IPS-18a (cell line): ENCODE measurements around the gene CXXC5.

Experiments used
- H3K27ac ChIP-seq: one replicate; pipeline ENCODE4 v1.5.1; 2013; ENCODE audit warnings: low read length
- H3K27me3 ChIP-seq: one replicate; pipeline ENCODE4 v1.6.1; 2013; ENCODE audit warnings: mild to moderate bottlenecking, low read length; ENCODE audit not compliant: control insufficient read depth, insufficient read depth
- H3K36me3 ChIP-seq: one replicate; pipeline ENCODE4 v1.6.1; 2013; ENCODE audit warnings: low read depth, low read length; ENCODE audit not compliant: control insufficient read depth
- H3K4me1 ChIP-seq: one replicate; pipeline ENCODE4 v1.6.1; 2013; ENCODE audit warnings: low read depth, low read length; ENCODE audit not compliant: control insufficient read depth
- H3K4me3 ChIP-seq: one replicate; pipeline ENCODE4 v1.5.1; 2013; ENCODE audit warnings: low read length
- H3K9ac ChIP-seq: one replicate; pipeline ENCODE4 v1.6.1; 2013; ENCODE audit warnings: mild to moderate bottlenecking, low read length, moderate library complexity
- H3K9me3 ChIP-seq: one replicate; pipeline ENCODE4 v1.6.1; 2013; ENCODE audit warnings: low read depth, low read length; ENCODE audit not compliant: control insufficient read depth

The CXXC5 gene

GRCh38 chr5:139647506-139648204, 494 bp upstream of the CXXC5 start:
- Histone ChIP-seq H3K4me3 (peak overlapping the region; percentile 60), H3K9me3 (no peaks in the 10 kb centered on the region), H3K9ac (no peak overlapping the region), H3K36me3 (no peaks in the 10 kb centered on the region), H3K4me1 (peaks cover 40% of the 10 kb centered on the region), H3K27ac (no peak overlapping the region), H3K27me3 (peaks cover 44% of the 10 kb centered on the region)

GRCh38 chr5:139649082-139649991, 1.2 kb downstream of the CXXC5 start:
- Histone ChIP-seq H3K27ac (no peak overlapping the region), H3K4me1 (peaks cover 47% of the 10 kb centered on the region), H3K4me3 (peak overlapping the region; percentile 79), H3K27me3 (peaks cover 35% of the 10 kb centered on the region), H3K9ac (peak overlapping the region; percentile 63), H3K36me3 (no peaks in the 10 kb centered on the region), H3K9me3 (no peaks in the 10 kb centered on the region)

- H3K36me3 ChIP-seq = no peaks in the 10 kb centered on the region
- peaks cover 56% of the 10 kb centered on the region for H3K4me1 ChIP-seq
- H3K9ac ChIP-seq = peak overlapping the region; percentile 63
- H3K9me3 ChIP-seq = no peaks in the 10 kb centered on the region
- peaks cover 27% of the 10 kb centered on the region for H3K27me3 ChIP-seq
- H3K27ac ChIP-seq = no peak overlapping the region
- peak overlapping the region; percentile 79 for H3K4me3 ChIP-seq
Observed at GRCh38 chr5:139650031-139650688, 2.0 kb downstream of the CXXC5 start.

- H3K27ac ChIP-seq = no peak overlapping the region
- peaks cover 22% of the 10 kb centered on the region for H3K27me3 ChIP-seq
- no peaks in the 10 kb centered on the region for H3K9me3 ChIP-seq
- peak overlapping the region; percentile 79 for H3K4me3 ChIP-seq
- peak overlapping the region; percentile 63 for H3K9ac ChIP-seq
- H3K36me3 ChIP-seq = no peaks in the 10 kb centered on the region
- H3K4me1 ChIP-seq = peaks cover 60% of the 10 kb centered on the region
Observed at GRCh38 chr5:139650689-139651042, 2.5 kb downstream of the CXXC5 start.

GRCh38 chr5:139651043-139651834, 3.1 kb downstream of the CXXC5 start:
- H3K27me3 ChIP-seq = peaks cover 16% of the 10 kb centered on the region
- H3K4me1 ChIP-seq = peaks cover 57% of the 10 kb centered on the region
- H3K27ac ChIP-seq = no peak overlapping the region
- peak overlapping the region; percentile 79 for H3K4me3 ChIP-seq
- peak overlapping the region; percentile 63 for H3K9ac ChIP-seq
- no peaks in the 10 kb centered on the region for H3K36me3 ChIP-seq
- H3K9me3 ChIP-seq = no peaks in the 10 kb centered on the region

- peaks cover 50% of the 10 kb centered on the region for H3K4me1 ChIP-seq
Observed at GRCh38 chr5:139651853-139652787, 4.0 kb downstream of the CXXC5 start.

GRCh38 chr5:139652788-139653241, 4.7 kb downstream of the CXXC5 start:
- H3K9ac ChIP-seq = no peak overlapping the region
- H3K4me3 ChIP-seq = peak overlapping the region; percentile 13
- no peaks in the 10 kb centered on the region for H3K36me3 ChIP-seq
- peaks cover 46% of the 10 kb centered on the region for H3K4me1 ChIP-seq
- no peaks in the 10 kb centered on the region for H3K9me3 ChIP-seq
- H3K27me3 ChIP-seq = peaks cover under 1% of the 10 kb centered on the region
- no peak overlapping the region for H3K27ac ChIP-seq

More at GRCh38 chr5:139651853-139652787, 4.0 kb downstream of the CXXC5 start:
- Histone ChIP-seq H3K27ac (no peak overlapping the region), H3K9me3 (no peaks in the 10 kb centered on the region), H3K4me3 (peak overlapping the region; percentile 13), H3K27me3 (peaks cover 8% of the 10 kb centered on the region), H3K36me3 (no peaks in the 10 kb centered on the region), H3K9ac (no peak overlapping the region)

- Histone ChIP-seq H3K27me3 (no peaks in the 10 kb centered on the region), H3K4me1 (peaks cover 48% of the 10 kb centered on the region), H3K36me3 (no peaks in the 10 kb centered on the region), H3K9me3 (no peaks in the 10 kb centered on the region), H3K4me3 (no peak overlapping the region), H3K9ac (no peak overlapping the region), H3K27ac (no peak overlapping the region)
Observed at GRCh38 chr5:139653616-139654015, 5.5 kb downstream of the CXXC5 start.

GRCh38 chr5:139654464-139654863, 6.3 kb downstream of the CXXC5 start:
- Histone ChIP-seq H3K4me3 (no peak overlapping the region), H3K4me1 (peaks cover 57% of the 10 kb centered on the region), H3K27me3 (no peaks in the 10 kb centered on the region), H3K9me3 (no peaks in the 10 kb centered on the region), H3K36me3 (no peaks in the 10 kb centered on the region), H3K27ac (no peak overlapping the region), H3K9ac (no peak overlapping the region)

- H3K27me3 ChIP-seq = no peaks in the 10 kb centered on the region
- no peaks in the 10 kb centered on the region for H3K36me3 ChIP-seq
- H3K9ac ChIP-seq = no peak overlapping the region
- H3K4me1 ChIP-seq = peaks cover 59% of the 10 kb centered on the region
- H3K4me3 ChIP-seq = no peak overlapping the region
- H3K9me3 ChIP-seq = no peaks in the 10 kb centered on the region
- no peak overlapping the region for H3K27ac ChIP-seq
Observed at GRCh38 chr5:139654871-139655491, 6.8 kb downstream of the CXXC5 start.
